Hepatocyte (in vitro differentiated cells): ENCODE data around the gene KCNQ2.

Source experiments
- CTCF ChIP-seq: fragments of 200-600 bp; sonication (generic); IDR thresholded peaks from 2 replicates; pipeline ENCODE4 v1.5.1; 2016; ENCODE audit warnings: antibody characterized with exemption, mild to moderate bottlenecking; ENCODE audit not compliant: poor library complexity
- EZH2 ChIP-seq: fragments of 200-600 bp; sonication (generic); IDR thresholded peaks from 2 replicates; pipeline ENCODE4 v1.6.1; 2016; ENCODE audit warnings: antibody characterized with exemption, mild to moderate bottlenecking, borderline replicate concordance
- EZH2phosphoT487 ChIP-seq: fragments of 200-600 bp; sonication (generic); IDR thresholded peaks from one replicate; pipeline ENCODE4 v1.6.1; 2018; ENCODE audit warnings: antibody characterized with exemption, mild to moderate bottlenecking, low read depth, moderate library complexity; ENCODE audit not compliant: unreplicated experiment, severe bottlenecking

- TF ChIP-seq CTCF (no peak), EZH2 (no peak), EZH2phosphoT487 (no peak)
These were observed 115.9 kb downstream of the KCNQ2 start for GRCh38 chr20:63356511-63356910.
